HepG2 (cell line): ENCODE results near the gene PCNT. TPM values are rescaled to one million over a fixed set of nuclear protein-coding genes. Genes with fewer than 3 reads are reported as not detected.

Experiments used
- ATAC-seq: fragments of 200-7000 bp; cut with Tn5 transposase; 3 replicates; pipeline ENCODE4 v1.9.1; 2020; ENCODE audit warnings: mild to moderate bottlenecking, moderate library complexity
- BruUV-seq: library from RNA; stranded (reverse); fragments of 400-500 nt; replicated peaks from 2 replicates; lab custom pipeline; 2021; lab: Mats Ljungman, UMichigan
- CTCF ChIA-PET: fragments of 300-600 bp; formaldehyde crosslinking; extraction: SDS; loops from one replicate; lab custom pipeline; 2021; ENCODE audit warnings: low total read pairs, inconsistent platforms, low intra/inter-chr PET ratio; lab: Yijun Ruan, JAX
- POLR2A ChIA-PET: fragments of 350-600 bp; sonication (Branson Sonifier 250); formaldehyde crosslinking; loops from one replicate; lab custom pipeline; 2020; ENCODE audit warnings: antibody characterized with exemption, inconsistent platforms; lab: Yijun Ruan, JAX
- DNase-seq: peaks from one replicate; pipeline ENCODE4 v3.0.0-alpha.2; 2015; ENCODE audit warnings: low spot score
- FAIRE-seq: peaks from 3 replicates; lab custom pipeline; 2011; peaks lifted over from hg19 to GRCh38; lab: Jason Lieb, UNC
- H2AFZ ChIP-seq: one replicate; pipeline ENCODE4 v1.6.1; 2011; ENCODE audit warnings: low read length, inconsistent platforms
- H3K27ac ChIP-seq: fragments of 300-600 bp; 3 replicates; pipeline ENCODE4 v1.8.0; 2011; ENCODE audit warnings: mixed run types, mild to moderate bottlenecking, mixed read lengths, low read length, inconsistent platforms; ENCODE audit not compliant: insufficient read depth; ENCODE audit errors: extremely low read length
- H3K27me3 ChIP-seq, 2 experiments: fragments of 200-600 bp in 1 of 2; 2 replicates in 1 of 2; 3 replicates in 1 of 2; pipeline versions ENCODE4 v1.6.0 to v1.8.0; 2011; ENCODE audit warnings: low read length in 2 of 2, mild to moderate bottlenecking in 2 of 2, moderate library complexity in 2 of 2, inconsistent platforms in 1 of 2; ENCODE audit not compliant: insufficient read depth in 2 of 2, control insufficient read depth in 1 of 2
- H3K36me3 ChIP-seq, 2 experiments: fragments of 200-600 bp in 1 of 2; replicated peaks in 1 of 2; 2 replicates in 1 of 2; 3 replicates in 1 of 2; pipeline versions ENCODE4 v1.5.1 to v1.8.0; 2011; ENCODE audit warnings: low read length in 2 of 2, inconsistent platforms in 1 of 2; ENCODE audit not compliant: insufficient read depth in 2 of 2, control insufficient read depth in 1 of 2
- H3K4me1 ChIP-seq: 2 replicates; pipeline ENCODE4 v1.5.1; 2012; ENCODE audit warnings: low read length, inconsistent platforms; ENCODE audit not compliant: insufficient read depth
- H3K4me2 ChIP-seq: 2 replicates; pipeline ENCODE4 v1.6.0; 2011; ENCODE audit warnings: low read depth, low read length, inconsistent platforms
- H3K4me3 ChIP-seq, 3 experiments: fragments of 200-600 bp in 1 of 3; sonication (generic), shearing (Covaris generic) in 1 of 3; replicated peaks in 1 of 3; 2 replicates each; pipeline ENCODE4 v1.5.1; 2011 to 2016; ENCODE audit warnings: low read length in 3 of 3, inconsistent platforms in 2 of 3, low read depth in 2 of 3, mild to moderate bottlenecking in 2 of 3, control low read depth in 1 of 3, mixed read lengths in 1 of 3; ENCODE audit not compliant: insufficient read depth in 1 of 3
- H3K79me2 ChIP-seq: one replicate; pipeline ENCODE4 v1.6.1; 2011; ENCODE audit warnings: low read length, inconsistent platforms; ENCODE audit not compliant: insufficient read depth
- H3K9ac ChIP-seq: 2 replicates; pipeline ENCODE4 v1.6.0; 2011; ENCODE audit warnings: mild to moderate bottlenecking, low read depth, low read length, inconsistent platforms; ENCODE audit not compliant: insufficient read depth
- H3K9me3 ChIP-seq: 2 replicates; pipeline ENCODE4 v1.5.1; 2012; ENCODE audit warnings: mild to moderate bottlenecking, low read length
- H4K20me1 ChIP-seq: 2 replicates; pipeline ENCODE4 v1.6.0; 2011; ENCODE audit warnings: inconsistent platforms, mild to moderate bottlenecking, low read length, moderate library complexity; ENCODE audit not compliant: insufficient read depth
- GABPA ChIP-seq, 2 experiments: IDR thresholded peaks; 2 replicates each; pipeline ENCODE4 v1.6.1; 2011 to 2016; ENCODE audit warnings: low read depth in 2 of 2, low read length in 1 of 2, missing biosample characterization in 1 of 2, missing genetic modification characterization in 1 of 2
- HNRNPLL ChIP-seq: fragments of 200-400 bp; formaldehyde crosslinking; IDR thresholded peaks from 2 replicates; pipeline ENCODE4 v1.6.1; 2017; ENCODE audit warnings: mild to moderate bottlenecking, low read depth, low read length; ENCODE audit not compliant: poor library complexity, severe bottlenecking
- RBFOX2 ChIP-seq: fragments of 200-400 bp; formaldehyde crosslinking; IDR thresholded peaks from 2 replicates; pipeline ENCODE4 v1.6.1; 2017; ENCODE audit warnings: low read depth, mild to moderate bottlenecking, low read length
- TARDBP ChIP-seq: sonication (generic); formaldehyde crosslinking; IDR thresholded peaks from 2 replicates; pipeline ENCODE4 v1.8.0; 2022; ENCODE audit warnings: mild to moderate bottlenecking, missing genetic modification reagents
- TOE1 ChIP-seq: sonication (generic); formaldehyde crosslinking; IDR thresholded peaks from 2 replicates; pipeline ENCODE4 v1.4.0; 2020; ENCODE audit warnings: mild to moderate bottlenecking, missing genetic modification reagents
- ZBTB34 ChIP-seq: sonication (generic); formaldehyde crosslinking; IDR thresholded peaks from 2 replicates; pipeline ENCODE4 v1.8.0; 2022; ENCODE audit warnings: mild to moderate bottlenecking, missing genetic modification reagents
- ZBTB8A ChIP-seq: sonication (generic); formaldehyde crosslinking; IDR thresholded peaks from 2 replicates; pipeline ENCODE4 v1.4.0; 2020; ENCODE audit warnings: mild to moderate bottlenecking, low read depth, missing genetic modification reagents, borderline replicate concordance
- ZNF333 ChIP-seq: sonication (generic); formaldehyde crosslinking; IDR thresholded peaks from 2 replicates; pipeline ENCODE4 v1.4.0; 2020; ENCODE audit warnings: mild to moderate bottlenecking, missing genetic modification reagents, borderline replicate concordance
- ZNF543 ChIP-seq: sonication (generic); formaldehyde crosslinking; IDR thresholded peaks from 2 replicates; pipeline ENCODE4 v1.4.0; 2020; ENCODE audit warnings: mild to moderate bottlenecking, missing genetic modification reagents
- WGBS: methylation state at CpG from one replicate; pipeline ENCODE4 v1.1.6; 2017; ENCODE audit warnings: low lambda C conversion rate; 5-methylcytosine and 5-hydroxymethylcytosine counted together
- in situ Hi-C: cut with HindIII; loops from 2 replicates; pipeline ENCODE4 v1.10.0; 2017; ENCODE audit warnings: low pct_unique_long_range_greater_than_20kb; ENCODE audit not compliant: extremely low pct_ligation_motif_present
- intact Hi-C: fragments of 100-400 bp; cut with micrococcal nuclease; formaldehyde crosslinking; loops from one replicate; pipeline ENCODE4 v1.10.0; 2022; ENCODE audit not compliant: unreplicated experiment
- polyA plus RNA-seq, 8 experiments: library from polyadenylated mRNA; depleted of rRNA in 3 of 8; stranded (reverse) in 7 of 8; unstranded in 1 of 8; fragments of >200 nt; fragmentation: Illumina TruSeq in 4 of 8; extraction: Trizol in 4 of 8; gene quantifications; 2 replicates each; pipeline versions ENCODE4 v1.2.1 to v1.2.3, GENCODE V29; 2011 to 2016; ENCODE audit warnings: low read depth in 4 of 8, missing spikeins in 1 of 8, mixed read lengths in 1 of 8; ENCODE audit not compliant: insufficient read depth in 1 of 8
- total RNA-seq, 5 experiments: library from RNA; depleted of rRNA; stranded (reverse); fragments of >200 nt; fragmentation: Illumina TruSeq; extraction: Trizol; gene quantifications; 2 replicates each; pipeline ENCODE4 v1.2.3, GENCODE V29; 2016; ENCODE audit warnings: low read depth in 1 of 5

PCNT gene
- total and polyA plus RNA-seq, 2 of the 13 experiments (the other 11 are each of a cell fraction or from before 2014, with no cell fraction given): 5.6 to 12.4 TPM

- TF ChIP-seq TARDBP (CRISPR knock-in tag): no peak
- TF ChIP-seq ZBTB34 (CRISPR knock-in tag): no peak
- no peak for TF ChIP-seq ZNF333
These were observed 32.4 kb upstream of the PCNT start (continued) for GRCh38 chr21:46291561-46291960.

DNA sequence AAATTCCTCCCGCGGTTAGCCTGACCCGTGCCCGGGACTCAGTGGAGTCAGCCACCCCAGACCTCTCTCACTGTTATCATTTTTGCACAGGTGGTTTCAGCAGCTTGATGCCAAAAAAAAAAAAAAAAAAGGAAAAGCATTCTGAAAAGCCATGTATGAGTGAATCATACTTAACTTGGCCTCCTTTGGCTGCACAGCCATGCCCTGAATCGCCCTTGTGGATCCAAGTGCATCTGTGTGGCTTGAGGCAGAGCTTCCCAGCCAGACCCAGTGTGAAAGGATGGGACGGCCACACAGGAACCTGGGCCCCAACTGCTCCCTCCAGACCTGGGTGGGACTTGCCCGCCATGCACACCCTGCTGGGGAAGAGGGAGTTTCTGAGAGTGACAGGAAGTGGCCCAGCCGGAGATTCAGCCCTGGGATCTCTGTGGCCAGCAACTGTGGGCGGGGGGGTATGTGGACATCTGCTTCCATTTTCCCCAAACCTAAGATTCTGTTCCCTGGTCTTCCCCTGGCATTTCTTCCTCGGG is 29.2 kb upstream of the PCNT start:
- TF ChIP-seq GABPA (IDR thresholded peaks at IDR 0.05; ENCODE audit: low read depth, low read length): no peak
- peak; percentile 22; the same call in 1 of the 2 replicates for TF ChIP-seq GABPA (CRISPR knock-in tag; IDR thresholded peaks at IDR 0.05; ENCODE audit: low read depth)
- TF ChIP-seq ZNF543: 0 out of 2 replicates have a peak, but pooled peaks have one; percentile 35
- peak; percentile 14 for TF ChIP-seq HNRNPLL
- no peak for TF ChIP-seq RBFOX2
- TF ChIP-seq TOE1 (CRISPR knock-in tag): no peak
- TF ChIP-seq ZBTB8A: no peak
- Histone ChIP-seq H3K4me1 (peaks cover 34% of the 10 kb centered on the region), H3K9ac (peak overlapping the region; percentile 34; the same call in 1 of the 2 replicates), H3K4me3 (peak overlapping the region in 2 of 3 experiments; percentile 49 to 69; a peak in 3 of 6 replicates), H2AFZ (no peak overlapping the region), H3K27ac (peak overlapping the region; percentile 60), H3K27me3 (no peaks in the 10 kb centered on the region), H3K4me2 (peak overlapping the region; percentile 95), H3K79me2 (no peaks in the 10 kb centered on the region), H3K36me3 (peaks cover 1 to 14% of the 10 kb centered on the region in 2 experiments; a peak in 1 of 5 replicates), H3K9me3 (no peaks in the 10 kb centered on the region), H4K20me1 (no peaks in the 10 kb centered on the region)
- ChIA-PET CTCF (no interaction called here), POLR2A (interaction anchor here (0.8 to 1.9 kb wide), 2 partner anchors 11 to 31 kb away, joined by 4 to 5 read pairs; a partner anchor contains a TSS)
- in situ Hi-C loops: no loop called here
- FAIRE-seq: no peak
- no TSS peak for BruUV-seq
- WGBS: 71% methylated on average over 5 of the region's 10 CpGs
- peak; percentile 20 for ATAC-seq
- intact Hi-C loops: no loop called here
- DNase-seq: no peak
